Stimulated activated CD4-positive, alpha-beta T cell treated with anti-CD3 and anti-CD28 coated beads, Interleukin-15, amount 100 ng/mL, for 24 hours (primary cell): Measurements from ENCODE around the gene SLC6A19.
A peak's percentile ranks its signal among the peaks of the same experiment; 100 is the strongest.

Experiments used
- DNase-seq: peaks from one replicate; pipeline ENCODE4 v3.0.0-alpha.2; 2020

The SLC6A19 gene

GRCh38 chr5:1211701-1212100 lies 10.3 kb downstream of the SLC6A19 start:
- DNase-seq: no peak

GRCh38 chr5:1212271-1212670 lies 10.9 kb downstream of the SLC6A19 start:
- no peak for DNase-seq

GRCh38 chr5:1212881-1213280 lies 11.5 kb downstream of the SLC6A19 start:
- no peak for DNase-seq

GRCh38 chr5:1213508-1214162 lies 12.2 kb downstream of the SLC6A19 start:
- no peak for DNase-seq

- DNase-seq: no peak
Observed at GRCh38 chr5:1214163-1214935, 13.0 kb downstream of the SLC6A19 start.

GRCh38 chr5:1214936-1215220 lies 13.5 kb downstream of the SLC6A19 start:
- DNase-seq: no peak

GRCh38 chr5:1215320-1216096 lies 14.1 kb downstream of the SLC6A19 start:
- no peak for DNase-seq

- no peak for DNase-seq
Observed at GRCh38 chr5:1216211-1216917, 15.0 kb downstream of the SLC6A19 start.

- no peak for DNase-seq
Observed at GRCh38 chr5:1216918-1217295, 15.5 kb downstream of the SLC6A19 start.

- DNase-seq: peak; percentile 24
Observed at GRCh38 chr5:1217596-1218206, 16.3 kb downstream of the SLC6A19 start.

- no peak for DNase-seq
Observed at GRCh38 chr5:1218351-1219080, 17.1 kb downstream of the SLC6A19 start.

- DNase-seq: no peak
Observed at GRCh38 chr5:1219098-1219767, 17.8 kb downstream of the SLC6A19 start.

GRCh38 chr5:1219768-1220100 lies 18.3 kb downstream of the SLC6A19 start:
- no peak for DNase-seq

GRCh38 chr5:1220351-1220750 lies 19.0 kb downstream of the SLC6A19 start:
- no peak for DNase-seq

GRCh38 chr5:1220831-1221230 lies 19.4 kb downstream of the SLC6A19 start:
- DNase-seq: no peak

GRCh38 chr5:1221721-1222120 lies 20.3 kb downstream of the SLC6A19 start:
- no peak for DNase-seq

- no peak for DNase-seq
Observed at GRCh38 chr5:1222147-1222546, 20.8 kb downstream of the SLC6A19 start.

- DNase-seq: no peak
Observed at GRCh38 chr5:1222621-1223277, 21.4 kb downstream of the SLC6A19 start.

- no peak for DNase-seq
Observed at GRCh38 chr5:1223278-1223670, 21.9 kb downstream of the SLC6A19 start.

- DNase-seq: no peak
Observed at GRCh38 chr5:1224631-1225030, 23.2 kb downstream of the SLC6A19 start.

- DNase-seq: no peak
Observed at GRCh38 chr5:1225081-1225480, 23.7 kb downstream of the SLC6A19 start, which contains the start of gene SLC6A18. Gene SLC6A18, plus strand, starts transcription at chr5:1225381. Its CDS starts 97 bp downstream, at chr5:1225478.
